ENCODE measurements around the gene PIM3.

- TF ChIP-seq, protein P1, sequence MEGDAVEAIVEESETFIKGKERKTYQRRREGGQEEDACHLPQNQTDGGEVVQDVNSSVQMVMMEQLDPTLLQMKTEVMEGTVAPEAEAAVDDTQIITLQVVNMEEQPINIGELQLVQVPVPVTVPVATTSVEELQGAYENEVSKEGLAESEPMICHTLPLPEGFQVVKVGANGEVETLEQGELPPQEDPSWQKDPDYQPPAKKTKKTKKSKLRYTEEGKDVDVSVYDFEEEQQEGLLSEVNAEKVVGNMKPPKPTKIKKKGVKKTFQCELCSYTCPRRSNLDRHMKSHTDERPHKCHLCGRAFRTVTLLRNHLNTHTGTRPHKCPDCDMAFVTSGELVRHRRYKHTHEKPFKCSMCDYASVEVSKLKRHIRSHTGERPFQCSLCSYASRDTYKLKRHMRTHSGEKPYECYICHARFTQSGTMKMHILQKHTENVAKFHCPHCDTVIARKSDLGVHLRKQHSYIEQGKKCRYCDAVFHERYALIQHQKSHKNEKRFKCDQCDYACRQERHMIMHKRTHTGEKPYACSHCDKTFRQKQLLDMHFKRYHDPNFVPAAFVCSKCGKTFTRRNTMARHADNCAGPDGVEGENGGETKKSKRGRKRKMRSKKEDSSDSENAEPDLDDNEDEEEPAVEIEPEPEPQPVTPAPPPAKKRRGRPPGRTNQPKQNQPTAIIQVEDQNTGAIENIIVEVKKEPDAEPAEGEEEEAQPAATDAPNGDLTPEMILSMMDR (IDR thresholded peaks at IDR 0.05; ENCODE audit: low read length): no peak
- TF ChIP-seq EZH2phosphoT487 (IDR thresholded peaks at IDR 0.05; ENCODE audit: low read length): no peak
Observed at GRCh38 chr22:49968831-49969661, 8.5 kb downstream of the PIM3 start.

Measured in MM.1S (cell line).